ENCODE results near the gene C5orf22. TPM values are rescaled to one million over a fixed set of nuclear protein-coding genes. Genes with fewer than 3 reads are reported as not detected.

Gene C5orf22
- total RNA-seq, 1 experiment from 2014 or later: 40.6 TPM

- H3K9me3 Mint-ChIP-seq: no peaks in the 10 kb centered on the region
- no peaks in the 10 kb centered on the region for H3K4me1 Mint-ChIP-seq
- H3K27me3 Mint-ChIP-seq (ENCODE audit: low read depth): no peaks in the 10 kb centered on the region
- H3K4me3 Mint-ChIP-seq: no peak overlapping the region
- TF ChIP-seq ELF4 (CRISPR knock-in tag; IDR thresholded peaks at IDR 0.05; ENCODE audit: low read depth) (no peak), NR3C1 (CRISPR knock-in tag; conservative IDR thresholded peaks at IDR 0.05; ENCODE audit: low read depth) (no peak), ZNF425 (CRISPR knock-in tag; conservative IDR thresholded peaks at IDR 0.05) (no peak)
- TF ChIP-seq, protein P1, sequence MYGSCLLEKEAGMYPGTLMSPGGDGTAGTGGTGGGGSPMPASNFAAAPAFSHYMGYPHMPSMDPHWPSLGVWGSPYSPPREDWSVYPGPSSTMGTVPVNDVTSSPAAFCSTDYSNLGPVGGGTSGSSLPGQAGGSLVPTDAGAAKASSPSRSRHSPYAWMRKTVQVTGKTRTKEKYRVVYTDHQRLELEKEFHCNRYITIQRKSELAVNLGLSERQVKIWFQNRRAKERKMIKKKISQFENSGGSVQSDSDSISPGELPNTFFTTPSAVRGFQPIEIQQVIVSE (CRISPR knock-in tag; IDR thresholded peaks at IDR 0.05; ENCODE audit: borderline replicate concordance): no peak
- TF ChIP-seq, protein P2, sequence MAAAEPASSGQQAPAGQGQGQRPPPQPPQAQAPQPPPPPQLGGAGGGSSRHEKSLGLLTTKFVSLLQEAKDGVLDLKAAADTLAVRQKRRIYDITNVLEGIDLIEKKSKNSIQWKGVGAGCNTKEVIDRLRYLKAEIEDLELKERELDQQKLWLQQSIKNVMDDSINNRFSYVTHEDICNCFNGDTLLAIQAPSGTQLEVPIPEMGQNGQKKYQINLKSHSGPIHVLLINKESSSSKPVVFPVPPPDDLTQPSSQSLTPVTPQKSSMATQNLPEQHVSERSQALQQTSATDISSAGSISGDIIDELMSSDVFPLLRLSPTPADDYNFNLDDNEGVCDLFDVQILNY (CRISPR knock-in tag; IDR thresholded peaks at IDR 0.05): no peak
- DNase-seq (ENCODE audit: low spot score) (no peak), ATAC-seq (no peak)
- ChIA-PET CTCF (no interaction called here), POLR2A (no interaction called here)
- H3K36me3 Mint-ChIP-seq: peaks cover 64% of the 10 kb centered on the region
- H3K27ac Mint-ChIP-seq: no peak overlapping the region
These were observed 29.6 kb upstream of the C5orf22 start for GRCh38 chr5:31502506-31502905.

GRCh38 chr5:31504529-31504928, 27.6 kb upstream of the C5orf22 start:
- H3K9me3 Mint-ChIP-seq: no peaks in the 10 kb centered on the region
- ChIA-PET CTCF (no interaction called here), POLR2A (no interaction called here)
- H3K27ac Mint-ChIP-seq: no peak overlapping the region
- no peaks in the 10 kb centered on the region for H3K27me3 Mint-ChIP-seq (ENCODE audit: low read depth)
- no peak overlapping the region for H3K4me3 Mint-ChIP-seq
- H3K36me3 Mint-ChIP-seq: peaks cover 62% of the 10 kb centered on the region
- no peak for TF ChIP-seq CTCF (IDR thresholded peaks at IDR 0.05)
- no peak for TF ChIP-seq SP1 (CRISPR knock-in tag; conservative IDR thresholded peaks at IDR 0.05)
- TF ChIP-seq, protein P3, sequence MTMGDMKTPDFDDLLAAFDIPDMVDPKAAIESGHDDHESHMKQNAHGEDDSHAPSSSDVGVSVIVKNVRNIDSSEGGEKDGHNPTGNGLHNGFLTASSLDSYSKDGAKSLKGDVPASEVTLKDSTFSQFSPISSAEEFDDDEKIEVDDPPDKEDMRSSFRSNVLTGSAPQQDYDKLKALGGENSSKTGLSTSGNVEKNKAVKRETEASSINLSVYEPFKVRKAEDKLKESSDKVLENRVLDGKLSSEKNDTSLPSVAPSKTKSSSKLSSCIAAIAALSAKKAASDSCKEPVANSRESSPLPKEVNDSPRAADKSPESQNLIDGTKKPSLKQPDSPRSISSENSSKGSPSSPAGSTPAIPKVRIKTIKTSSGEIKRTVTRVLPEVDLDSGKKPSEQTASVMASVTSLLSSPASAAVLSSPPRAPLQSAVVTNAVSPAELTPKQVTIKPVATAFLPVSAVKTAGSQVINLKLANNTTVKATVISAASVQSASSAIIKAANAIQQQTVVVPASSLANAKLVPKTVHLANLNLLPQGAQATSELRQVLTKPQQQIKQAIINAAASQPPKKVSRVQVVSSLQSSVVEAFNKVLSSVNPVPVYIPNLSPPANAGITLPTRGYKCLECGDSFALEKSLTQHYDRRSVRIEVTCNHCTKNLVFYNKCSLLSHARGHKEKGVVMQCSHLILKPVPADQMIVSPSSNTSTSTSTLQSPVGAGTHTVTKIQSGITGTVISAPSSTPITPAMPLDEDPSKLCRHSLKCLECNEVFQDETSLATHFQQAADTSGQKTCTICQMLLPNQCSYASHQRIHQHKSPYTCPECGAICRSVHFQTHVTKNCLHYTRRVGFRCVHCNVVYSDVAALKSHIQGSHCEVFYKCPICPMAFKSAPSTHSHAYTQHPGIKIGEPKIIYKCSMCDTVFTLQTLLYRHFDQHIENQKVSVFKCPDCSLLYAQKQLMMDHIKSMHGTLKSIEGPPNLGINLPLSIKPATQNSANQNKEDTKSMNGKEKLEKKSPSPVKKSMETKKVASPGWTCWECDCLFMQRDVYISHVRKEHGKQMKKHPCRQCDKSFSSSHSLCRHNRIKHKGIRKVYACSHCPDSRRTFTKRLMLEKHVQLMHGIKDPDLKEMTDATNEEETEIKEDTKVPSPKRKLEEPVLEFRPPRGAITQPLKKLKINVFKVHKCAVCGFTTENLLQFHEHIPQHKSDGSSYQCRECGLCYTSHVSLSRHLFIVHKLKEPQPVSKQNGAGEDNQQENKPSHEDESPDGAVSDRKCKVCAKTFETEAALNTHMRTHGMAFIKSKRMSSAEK (CRISPR knock-in tag; IDR thresholded peaks at IDR 0.05; ENCODE audit: borderline replicate concordance): no peak
- no peak for TF ChIP-seq FOXJ3 (CRISPR knock-in tag; IDR thresholded peaks at IDR 0.05; ENCODE audit: borderline replicate concordance)
- TF ChIP-seq HMGA2 (CRISPR knock-in tag; IDR thresholded peaks at IDR 0.05): no peak
- no peak for TF ChIP-seq JUN (CRISPR knock-in tag; IDR thresholded peaks at IDR 0.05)
- no peak for TF ChIP-seq ZNF396 (CRISPR knock-in tag; IDR thresholded peaks at IDR 0.05; ENCODE audit: borderline replicate concordance)
- no peak for TF ChIP-seq OVOL2 (CRISPR knock-in tag; IDR thresholded peaks at IDR 0.05; ENCODE audit: borderline replicate concordance)
- TF ChIP-seq, protein P4, sequence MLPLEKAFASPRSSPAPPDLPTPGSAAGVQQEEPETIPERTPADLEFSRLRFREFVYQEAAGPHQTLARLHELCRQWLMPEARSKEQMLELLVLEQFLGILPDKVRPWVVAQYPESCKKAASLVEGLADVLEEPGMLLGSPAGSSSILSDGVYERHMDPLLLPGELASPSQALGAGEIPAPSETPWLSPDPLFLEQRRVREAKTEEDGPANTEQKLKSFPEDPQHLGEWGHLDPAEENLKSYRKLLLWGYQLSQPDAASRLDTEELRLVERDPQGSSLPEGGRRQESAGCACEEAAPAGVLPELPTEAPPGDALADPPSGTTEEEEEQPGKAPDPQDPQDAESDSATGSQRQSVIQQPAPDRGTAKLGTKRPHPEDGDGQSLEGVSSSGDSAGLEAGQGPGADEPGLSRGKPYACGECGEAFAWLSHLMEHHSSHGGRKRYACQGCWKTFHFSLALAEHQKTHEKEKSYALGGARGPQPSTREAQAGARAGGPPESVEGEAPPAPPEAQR (CRISPR knock-in tag; IDR thresholded peaks at IDR 0.05): no peak
- no peak for TF ChIP-seq NFYB (CRISPR knock-in tag; conservative IDR thresholded peaks at IDR 0.05; ENCODE audit: low read depth)
- TF ChIP-seq, protein P5, sequence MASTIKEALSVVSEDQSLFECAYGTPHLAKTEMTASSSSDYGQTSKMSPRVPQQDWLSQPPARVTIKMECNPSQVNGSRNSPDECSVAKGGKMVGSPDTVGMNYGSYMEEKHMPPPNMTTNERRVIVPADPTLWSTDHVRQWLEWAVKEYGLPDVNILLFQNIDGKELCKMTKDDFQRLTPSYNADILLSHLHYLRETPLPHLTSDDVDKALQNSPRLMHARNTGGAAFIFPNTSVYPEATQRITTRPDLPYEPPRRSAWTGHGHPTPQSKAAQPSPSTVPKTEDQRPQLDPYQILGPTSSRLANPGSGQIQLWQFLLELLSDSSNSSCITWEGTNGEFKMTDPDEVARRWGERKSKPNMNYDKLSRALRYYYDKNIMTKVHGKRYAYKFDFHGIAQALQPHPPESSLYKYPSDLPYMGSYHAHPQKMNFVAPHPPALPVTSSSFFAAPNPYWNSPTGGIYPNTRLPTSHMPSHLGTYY (CRISPR knock-in tag; IDR thresholded peaks at IDR 0.05): no peak
- ATAC-seq: no peak
- no peak for DNase-seq (ENCODE audit: low spot score)
- H3K4me1 Mint-ChIP-seq: no peaks in the 10 kb centered on the region
